ENCODE results near the gene IRF7. TPM values are rescaled to one million over a fixed set of nuclear protein-coding genes. Genes with fewer than 3 reads are reported as not detected.

Gene IRF7
- polyA plus RNA-seq, 3 donors: 20.7 to 49.3 (median 22.1) TPM

DNA sequence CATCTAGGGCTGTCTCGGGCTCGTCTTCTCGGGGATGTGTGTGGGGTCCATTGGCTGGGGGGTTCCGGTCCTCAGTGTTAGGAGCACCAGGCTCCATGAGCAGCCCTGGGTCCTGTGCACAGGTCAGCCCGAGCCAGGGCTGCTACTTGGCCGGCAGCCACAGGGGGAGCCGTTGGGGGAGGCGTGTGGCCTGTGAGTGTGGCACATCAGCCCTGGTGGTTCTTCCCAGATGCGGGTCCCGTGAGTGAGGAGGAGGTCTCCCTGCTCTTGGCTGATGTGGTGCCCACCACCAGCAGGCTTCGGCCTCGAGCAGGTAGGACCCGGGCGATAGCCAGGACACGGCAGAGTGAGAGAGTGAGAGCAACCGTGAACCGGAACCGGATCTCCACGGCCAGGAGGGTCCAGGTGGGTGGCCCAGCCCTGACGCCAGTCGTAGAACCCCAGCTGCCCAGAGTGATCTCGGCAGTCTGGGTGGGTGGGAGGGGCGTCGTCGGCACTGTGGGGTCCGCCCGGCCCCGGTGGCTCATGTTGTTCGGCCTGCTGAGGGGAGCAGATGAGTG is 18.5 kb downstream of the IRF7 start:
- WGBS, 3 donors: 88 to 90% (median 89%) methylated on average over 24 to 29 of the region's 29 CpGs
- H3K27ac ChIP-seq (ENCODE audit: low read depth, low read length): no peak overlapping the region

DNA sequence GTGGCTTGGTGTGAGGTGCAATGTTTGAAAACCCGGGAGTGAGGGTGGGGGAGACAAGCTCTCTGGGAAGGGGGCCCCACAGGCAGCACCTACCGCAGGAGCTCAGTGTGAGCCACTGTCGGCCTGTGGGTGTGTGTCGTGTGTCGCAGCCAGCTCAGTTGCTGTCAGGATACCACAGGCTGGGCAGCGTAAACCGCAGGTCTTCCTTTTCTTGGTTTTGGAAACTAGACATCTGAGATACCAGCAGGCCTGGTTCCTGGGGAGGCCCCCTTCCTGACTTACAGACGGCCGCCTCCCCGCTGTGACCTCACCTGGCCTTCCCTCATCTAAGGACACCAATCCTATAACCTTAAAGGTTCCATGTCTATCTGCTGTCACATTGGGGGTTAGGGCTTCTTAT is 19.4 kb downstream of the IRF7 start:
- H3K27ac ChIP-seq (ENCODE audit: low read depth, low read length): no peak overlapping the region
- 78 to 92% (median 82%) methylated on average over 10 of the region's 10 CpGs for WGBS, 3 donors

DNA sequence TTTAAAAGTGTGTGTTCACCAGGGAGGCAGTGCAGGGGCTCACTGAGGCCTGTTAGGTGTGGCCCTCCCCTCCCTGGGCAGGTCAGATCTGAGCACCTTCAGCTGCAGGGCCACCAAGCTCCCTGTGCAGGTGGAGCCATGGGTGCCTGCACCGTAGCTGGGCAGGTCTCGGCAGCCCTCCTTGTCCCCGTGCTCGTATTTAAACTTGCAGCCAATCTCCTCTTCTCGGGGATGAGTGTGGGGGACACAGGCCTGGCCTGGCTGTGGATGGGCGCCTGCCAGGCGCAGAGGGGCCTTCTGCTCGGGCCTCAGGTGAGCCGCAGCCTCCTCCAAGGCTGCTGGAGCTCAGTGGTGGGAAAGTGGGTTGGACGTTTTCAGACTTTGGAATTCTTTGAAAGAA is 20.4 kb downstream of the IRF7 start:
- WGBS, 3 donors: 92 to 94% (median 92%) methylated on average over 10 of the region's 10 CpGs
- H3K27ac ChIP-seq (ENCODE audit: low read depth, low read length): no peak overlapping the region

DNA sequence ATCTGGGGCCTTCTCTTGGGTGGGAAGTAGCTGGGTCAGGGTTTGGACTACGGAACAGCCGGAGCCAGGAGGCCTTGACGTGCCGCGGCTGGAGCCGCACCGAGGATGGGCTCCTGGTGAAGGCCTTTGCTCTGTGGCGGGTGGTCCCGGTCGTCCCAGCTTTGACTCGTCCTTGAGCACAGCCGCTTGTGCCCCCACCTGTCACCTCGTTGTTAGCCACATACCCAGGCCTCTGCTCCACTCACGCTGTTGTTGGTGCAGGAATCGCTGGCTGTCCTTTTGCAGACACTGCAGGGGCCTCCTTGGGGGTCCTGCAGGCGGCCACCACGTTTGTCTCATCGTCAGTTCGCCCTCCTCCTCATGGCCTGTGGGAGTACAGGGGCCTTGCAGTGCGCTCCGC is 22.4 kb downstream of the IRF7 start:
- WGBS, 3 donors: 92 to 96% (median 93%) methylated on average over 21 of the region's 21 CpGs
- no peak overlapping the region for H3K27ac ChIP-seq (ENCODE audit: low read depth, low read length)

DNA sequence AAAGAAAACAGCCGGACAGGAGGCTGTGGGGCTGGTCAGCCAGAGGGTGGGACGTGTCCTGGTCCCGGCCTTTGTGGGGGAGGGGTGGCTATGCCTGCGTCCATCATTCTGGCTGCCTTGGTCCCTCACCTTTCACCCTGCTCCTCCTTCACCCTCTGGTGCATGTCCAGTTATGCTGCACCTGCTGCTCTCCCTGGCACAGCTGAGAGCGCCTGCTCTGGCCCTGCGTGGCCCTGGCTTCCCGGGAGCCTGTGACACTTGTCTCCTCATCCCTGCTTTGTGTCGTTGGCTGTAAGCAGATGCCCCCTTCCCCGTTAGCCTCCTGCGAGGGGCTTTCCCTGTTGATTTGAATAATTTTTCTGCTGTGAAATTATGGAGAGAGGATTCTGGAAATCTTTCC is 22.8 kb downstream of the IRF7 start:
- no peak overlapping the region for H3K27ac ChIP-seq (ENCODE audit: low read depth, low read length)
- WGBS, 3 donors: 86 to 89% (median 88%) methylated on average over 10 of the region's 10 CpGs

DNA sequence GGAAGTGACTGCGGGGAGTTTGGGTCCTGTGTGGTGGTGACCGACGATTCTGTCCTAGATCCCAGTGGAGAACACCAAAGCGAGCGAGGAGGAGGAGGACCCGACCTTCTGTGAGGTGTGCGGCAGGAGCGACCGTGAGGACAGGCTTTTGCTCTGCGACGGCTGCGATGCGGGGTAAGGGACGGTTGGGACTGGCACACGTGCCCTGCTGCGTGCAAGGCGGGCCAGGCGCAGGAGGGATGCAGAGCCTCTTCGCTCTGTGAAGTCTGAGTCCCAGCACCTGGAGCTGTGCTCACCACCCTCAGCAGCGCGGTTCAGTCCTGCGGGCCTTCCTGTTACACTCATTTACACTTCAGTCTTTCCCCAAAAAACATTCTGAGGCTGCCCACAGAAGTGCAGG is 23.2 kb downstream of the IRF7 start:
- H3K27ac ChIP-seq (ENCODE audit: low read depth, low read length): no peak overlapping the region
- WGBS, 3 donors: 95 to 97% (median 96%) methylated on average over 22 of the region's 22 CpGs

DNA sequence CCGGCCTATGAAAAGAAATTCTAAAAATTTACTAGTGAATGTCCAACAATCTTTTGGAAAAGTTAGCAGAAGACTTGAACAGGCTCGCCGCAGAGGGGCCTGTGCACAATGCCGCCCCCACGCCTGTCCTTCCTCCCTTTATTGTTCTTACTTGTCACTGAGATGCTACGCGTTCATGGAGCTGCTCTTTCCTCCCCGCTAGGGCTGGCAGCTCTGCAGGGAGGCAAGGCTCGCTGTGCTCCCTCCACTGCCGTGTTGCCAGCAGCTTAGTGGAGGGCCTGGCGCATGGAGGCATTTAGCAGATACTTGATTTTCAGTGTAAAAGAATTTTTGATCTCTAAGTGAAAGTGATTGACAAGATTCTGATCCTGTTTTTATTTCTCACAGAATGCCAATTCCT is 24.8 kb downstream of the IRF7 start:
- no peak overlapping the region for H3K27ac ChIP-seq (ENCODE audit: low read depth, low read length)
- WGBS, 3 donors: 76 to 89% (median 79%) methylated on average over 11 of the region's 11 CpGs

DNA sequence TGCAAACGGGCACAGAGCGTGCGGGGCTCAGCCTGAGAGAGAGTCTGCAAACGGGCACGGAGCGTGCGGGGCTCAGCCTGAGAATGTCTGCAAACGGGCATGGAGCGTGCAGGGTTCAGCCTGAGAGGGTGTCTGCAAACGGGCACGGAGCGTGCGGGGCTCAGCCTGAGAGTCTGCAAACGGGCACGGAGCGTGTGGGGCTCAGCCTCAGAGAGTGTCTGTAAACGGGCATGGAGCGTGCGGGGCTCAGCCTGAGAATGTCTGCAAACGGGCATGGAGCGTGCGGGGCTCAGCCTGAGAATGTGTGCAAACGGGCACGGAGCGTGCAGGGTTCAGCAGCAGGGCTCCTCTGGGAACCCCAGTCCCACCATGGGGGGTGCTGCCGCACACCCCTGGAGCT is 26.0 kb downstream of the IRF7 start:
- H3K27ac ChIP-seq (ENCODE audit: low read depth, low read length): no peak overlapping the region
- 93 to 96% (median 94%) methylated on average over 26 of the region's 26 CpGs for WGBS, 3 donors

DNA sequence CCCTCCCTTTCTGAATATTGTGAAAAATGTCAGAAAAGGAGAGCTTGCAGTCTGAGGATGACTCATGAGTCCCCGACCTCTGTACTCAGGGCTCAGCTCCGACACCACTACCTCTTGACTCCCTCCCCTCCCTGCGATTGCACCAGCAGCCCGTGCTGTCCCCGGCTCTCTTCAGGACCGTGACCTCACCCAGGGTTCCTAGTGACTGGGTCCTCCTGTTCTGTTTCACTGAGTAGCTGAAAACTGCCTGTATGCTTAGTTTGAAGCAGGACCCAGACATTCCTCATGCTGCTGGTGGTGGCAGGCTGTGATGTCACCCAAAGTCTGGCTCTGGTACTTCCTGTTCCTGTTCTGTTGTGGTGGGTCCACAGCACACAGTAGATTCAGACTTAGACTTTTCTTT is 27.8 kb downstream of the IRF7 start:
- no peak overlapping the region for H3K27ac ChIP-seq (ENCODE audit: low read depth, low read length)
- WGBS, 3 donors: 32 to 75% (median 53%) methylated on average over 6 of the region's 6 CpGs

DNA sequence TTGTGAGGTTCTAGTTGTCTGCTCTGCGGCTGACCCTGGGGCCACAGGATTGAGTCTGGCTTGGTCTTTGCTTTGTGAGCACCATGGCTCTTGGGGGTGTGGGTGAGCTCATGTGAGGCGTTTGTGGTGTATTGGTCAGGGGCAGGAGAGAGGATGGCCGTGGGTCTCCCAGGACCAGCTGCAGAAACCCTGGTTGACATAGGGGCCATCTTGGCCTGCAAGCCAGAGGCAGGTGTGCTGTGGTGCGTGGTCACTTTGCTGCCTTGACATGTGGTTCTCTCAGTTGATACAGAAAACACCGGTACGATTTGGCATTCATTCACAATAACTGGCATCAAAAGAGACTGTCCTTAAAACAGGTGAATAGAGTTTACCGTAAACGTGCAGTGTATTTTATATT is 28.2 kb downstream of the IRF7 start:
- WGBS, 3 donors: 81 to 85% (median 84%) methylated on average over 8 of the region's 8 CpGs
- H3K27ac ChIP-seq (ENCODE audit: low read depth, low read length): no peak overlapping the region

DNA sequence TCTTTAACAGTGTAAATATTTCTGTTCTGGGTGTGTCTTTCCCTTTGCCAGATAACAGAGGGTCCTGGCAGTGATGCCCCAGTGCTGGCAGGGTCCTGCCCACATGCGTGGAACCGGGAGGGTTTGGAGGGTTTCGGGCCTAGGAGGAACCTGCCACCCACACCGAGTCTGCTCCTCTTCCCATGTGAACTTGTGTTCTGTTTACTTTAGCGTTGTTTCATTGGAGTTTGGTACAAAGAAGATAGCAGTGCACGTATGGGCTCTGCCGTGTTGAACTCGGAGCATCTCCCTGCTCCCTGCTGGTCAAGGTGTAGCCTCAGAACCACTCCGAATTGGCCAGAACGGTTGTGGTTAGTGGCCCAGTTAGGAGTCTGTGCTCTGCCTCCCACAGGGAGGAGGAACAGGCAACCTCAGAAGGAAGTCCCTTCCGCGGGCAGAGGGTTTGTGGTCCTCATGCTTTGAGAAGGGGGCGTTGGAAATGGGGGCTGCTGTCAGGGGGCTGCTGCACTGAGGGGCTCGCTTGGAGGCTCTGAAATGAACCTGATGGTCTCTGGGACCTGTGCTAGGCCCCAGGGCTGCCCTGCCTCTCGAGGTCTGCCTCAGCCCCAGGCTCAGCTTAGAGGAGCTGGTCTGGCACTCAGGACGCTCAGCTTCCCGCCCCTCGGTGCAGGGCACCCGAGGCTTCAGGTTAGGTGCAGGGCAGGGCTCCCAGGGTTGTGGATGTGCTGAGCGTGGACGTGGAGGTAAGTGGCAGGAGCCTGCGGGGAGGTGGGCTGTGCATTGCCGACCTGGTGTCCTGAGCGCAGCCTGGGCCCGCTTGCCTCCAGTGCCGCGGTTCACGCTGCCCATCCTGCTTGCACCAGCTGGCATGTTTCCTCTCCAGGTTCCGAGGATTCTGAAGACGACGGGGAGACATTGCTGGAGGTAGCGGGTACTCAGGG is 29.1 kb downstream of the IRF7 start:
- WGBS, 3 donors: 84 to 88% (median 87%) methylated on average over 32 of the region's 32 CpGs

DNA sequence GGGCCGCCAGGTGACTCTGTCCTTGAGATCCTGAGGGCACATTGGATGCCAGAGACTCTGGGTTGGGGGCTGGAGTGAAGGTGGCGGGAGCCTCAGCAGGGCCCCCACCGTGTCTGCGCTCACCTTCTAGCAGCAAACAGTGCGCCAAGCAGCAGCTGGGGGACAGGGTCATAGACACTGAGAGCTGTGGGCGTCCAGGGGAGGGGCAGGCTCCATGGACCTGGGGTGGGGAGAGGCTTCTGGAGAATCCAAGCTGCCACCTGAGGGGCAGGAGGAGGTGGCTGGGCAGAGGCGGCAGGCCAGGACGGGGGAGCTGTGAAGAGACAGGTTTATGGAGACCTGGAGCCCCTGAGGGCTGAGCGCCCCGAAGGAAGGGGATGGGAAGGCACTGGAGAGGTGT is 31.5 kb downstream of the IRF7 start:
- no peak overlapping the region for H3K27ac ChIP-seq (ENCODE audit: low read depth, low read length)
- WGBS, 3 donors: 92 to 97% (median 95%) methylated on average over 10 of the region's 10 CpGs

More for the DNA sequence above, 29.1 kb downstream of the IRF7 start:
- H3K27ac ChIP-seq (ENCODE audit: low read depth, low read length): no peak overlapping the region

DNA sequence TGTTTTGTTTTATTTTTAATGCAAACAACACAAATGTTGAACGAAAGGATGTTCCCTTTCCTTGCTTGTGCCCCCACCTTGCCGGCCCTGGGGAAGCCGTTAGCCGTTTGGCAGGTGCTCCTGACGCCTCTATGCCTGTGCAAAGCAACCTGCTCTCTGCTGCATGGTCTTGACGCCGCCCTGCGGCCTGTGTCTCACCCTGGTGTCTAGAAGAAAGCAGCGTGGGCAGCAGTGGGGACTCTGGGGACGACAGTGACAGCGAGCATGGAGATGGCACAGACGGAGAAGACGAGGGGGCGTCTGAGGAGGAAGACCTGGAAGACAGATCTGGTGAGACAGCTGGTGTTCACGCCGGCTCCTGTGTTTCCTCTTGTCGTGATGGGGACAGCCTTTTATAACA is 34.0 kb downstream of the IRF7 start:
- 74 to 87% (median 84%) methylated on average over 17 of the region's 17 CpGs for WGBS, 3 donors
- no peak overlapping the region for H3K27ac ChIP-seq (ENCODE audit: low read depth, low read length)

DNA sequence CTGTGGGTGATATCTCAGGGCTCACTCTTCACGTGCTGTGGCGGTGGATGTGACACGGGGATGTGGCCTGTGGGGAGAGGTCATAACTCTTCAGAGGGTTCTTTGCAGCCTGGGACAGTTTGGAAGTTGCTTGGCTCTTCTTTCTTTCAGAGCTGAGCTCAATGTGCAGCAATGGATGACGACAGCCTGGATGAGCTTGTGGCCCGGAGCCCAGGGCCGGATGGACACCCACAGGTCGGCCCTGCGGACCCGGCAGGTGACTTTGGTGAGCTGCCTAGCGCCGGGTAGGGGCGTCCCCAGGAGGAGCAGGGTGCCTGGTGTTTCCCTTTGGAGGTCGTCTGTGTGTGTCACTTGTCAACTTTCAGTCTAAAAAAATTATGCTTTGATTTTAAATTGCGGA is 34.4 kb downstream of the IRF7 start:
- WGBS, 3 donors: 76 to 83% (median 77%) methylated on average over 14 of the region's 14 CpGs
- no peak overlapping the region for H3K27ac ChIP-seq (ENCODE audit: low read depth, low read length)

DNA sequence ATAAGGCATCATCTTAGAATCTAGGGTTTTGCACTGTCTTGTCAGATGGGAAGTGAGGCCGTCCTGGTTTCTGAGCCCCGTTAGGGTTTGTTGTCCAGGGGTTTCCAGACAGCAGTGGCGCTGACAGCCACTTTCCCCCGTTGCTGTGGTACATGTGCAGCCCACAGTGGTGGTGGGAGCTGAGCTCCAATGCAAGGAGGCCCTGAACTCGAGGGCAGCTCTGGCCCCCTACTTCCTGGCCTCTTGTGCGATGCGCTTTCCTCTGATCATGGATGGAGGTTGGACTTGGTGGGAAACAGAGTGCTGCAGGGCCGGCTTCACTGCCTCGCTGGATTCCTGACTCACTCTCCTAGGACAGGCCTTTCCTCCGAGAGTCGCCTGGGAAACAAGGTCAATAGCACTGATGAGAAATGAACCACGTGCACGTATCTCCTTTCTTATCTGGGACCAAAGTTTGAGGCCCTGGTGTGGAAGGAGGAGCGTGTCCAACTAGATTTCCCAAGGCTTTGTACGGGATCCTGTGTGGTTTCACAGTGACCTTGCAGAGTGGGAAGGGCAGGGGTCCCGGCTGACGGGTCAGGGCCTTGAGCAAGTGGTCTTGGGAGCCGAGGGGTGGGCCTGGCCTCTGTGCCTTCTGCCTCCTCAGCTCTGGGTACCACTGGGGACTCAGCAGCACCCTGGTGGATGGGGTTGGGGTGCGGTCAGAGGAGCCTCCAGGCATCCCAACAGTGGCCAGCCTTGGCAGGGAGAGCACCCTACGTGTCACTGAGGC is 35.7 kb downstream of the IRF7 start:
- no peak overlapping the region for H3K27ac ChIP-seq (ENCODE audit: low read depth, low read length)
- 37 to 84% (median 75%) methylated on average over 20 of the region's 20 CpGs for WGBS, 3 donors

DNA sequence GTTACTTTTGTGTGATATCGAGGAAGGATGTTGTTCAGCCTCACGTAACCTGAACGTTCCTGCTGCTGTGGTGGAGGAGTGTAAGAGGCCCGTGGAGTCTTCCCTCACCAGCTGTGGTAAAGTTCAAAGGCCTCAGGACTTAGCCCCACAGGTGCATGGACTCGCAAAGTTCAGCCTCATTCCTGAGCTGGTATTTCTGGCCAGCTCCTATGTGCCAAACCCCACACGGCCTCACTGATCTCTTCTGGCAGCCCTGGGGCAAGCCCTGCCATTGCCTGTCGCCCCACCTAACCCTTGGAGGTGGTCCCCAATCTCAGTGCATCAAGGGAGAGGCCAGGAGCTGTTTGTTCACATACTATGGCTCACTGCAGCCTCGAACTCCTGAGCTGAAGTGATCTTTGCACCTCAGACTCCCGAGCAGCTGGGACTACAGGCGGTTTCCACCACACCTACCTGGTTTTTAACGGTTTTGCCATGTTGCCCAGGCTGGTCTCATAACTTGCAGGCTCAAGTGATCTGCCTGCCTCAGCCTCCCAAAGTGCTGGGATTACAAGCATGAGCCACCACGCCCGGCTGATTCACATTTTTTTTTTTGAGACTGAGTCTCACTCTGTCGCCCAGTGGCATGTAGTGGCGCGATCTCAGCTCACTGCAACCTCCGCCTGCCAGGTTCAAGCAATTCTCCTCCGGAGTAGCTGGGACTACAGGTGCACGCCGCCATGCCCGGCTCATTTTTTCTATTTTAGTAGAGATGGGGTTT is 37.3 kb downstream of the IRF7 start:
- WGBS, 3 donors: 60 to 78% (median 74%) methylated on average over 21 of the region's 21 CpGs
- H3K27ac ChIP-seq (ENCODE audit: low read depth, low read length): no peak overlapping the region

DNA sequence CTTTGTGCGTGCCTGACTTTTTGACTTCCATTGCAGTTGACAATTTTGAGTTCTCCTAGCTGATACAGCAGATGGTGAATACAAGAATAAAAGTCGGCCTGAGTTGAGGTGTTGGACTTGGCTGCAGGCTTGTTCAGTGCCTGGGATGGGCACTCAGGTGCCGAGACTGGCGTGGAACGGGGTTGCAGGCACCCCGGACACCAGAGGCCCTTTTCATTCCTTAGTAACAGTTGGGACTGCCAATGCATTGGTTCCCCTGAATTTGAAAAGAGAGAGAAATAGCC is 38.2 kb downstream of the IRF7 start:
- WGBS, 3 donors: 35 to 66% (median 62%) methylated on average over 6 of the region's 6 CpGs
- H3K27ac ChIP-seq (ENCODE audit: low read depth, low read length): no peak overlapping the region

DNA sequence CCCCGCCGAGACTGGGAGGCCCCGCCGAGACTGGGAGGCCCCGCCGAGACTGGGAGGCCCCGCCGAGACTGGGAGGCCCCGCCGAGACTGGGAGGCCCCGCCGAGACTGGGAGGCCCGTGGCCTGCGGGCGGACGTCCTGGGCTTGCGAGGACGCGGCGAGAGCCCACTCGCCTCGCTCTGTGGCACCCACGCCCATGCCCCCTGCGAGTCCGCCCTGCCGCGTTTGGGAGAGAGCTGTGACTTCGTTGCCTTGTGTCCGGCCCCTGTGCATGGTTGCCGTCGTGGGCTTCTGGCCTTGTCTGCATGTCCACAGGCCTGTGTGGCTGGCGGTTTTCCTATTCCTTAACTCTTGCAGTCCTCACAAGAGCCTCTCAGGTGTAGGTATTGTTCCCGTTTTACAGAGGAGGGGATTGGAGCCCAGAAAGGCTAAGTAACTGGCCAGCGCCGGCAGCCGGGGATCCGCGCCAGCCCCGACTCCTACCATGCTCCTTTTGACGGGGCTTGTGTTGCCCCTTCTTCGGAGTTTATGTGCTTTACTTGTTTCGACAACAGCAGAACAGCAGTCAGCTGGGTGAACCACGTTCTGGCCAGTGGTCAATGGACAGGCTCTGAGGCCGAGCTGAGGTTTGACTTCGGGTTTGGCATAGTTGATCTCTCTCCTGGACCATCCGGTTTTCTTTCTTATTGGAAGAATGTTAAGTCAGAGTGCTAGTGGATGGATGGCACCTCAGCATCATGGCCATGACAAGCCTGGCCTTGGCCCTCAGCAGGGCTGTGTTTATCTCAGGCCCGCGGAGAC is 38.7 kb downstream of the IRF7 start:
- WGBS, 3 donors: 2 to 6% (median 5%) methylated on average over 38 to 44 of the region's 48 CpGs
- no peak overlapping the region for H3K27ac ChIP-seq (ENCODE audit: low read depth, low read length)

Measured in adipose tissue (tissue), 3 donors.